ENCODE measurements around the gene TPO. TPM values are rescaled to one million over a fixed set of nuclear protein-coding genes. Genes with fewer than 3 reads are reported as not detected.

Gene TPO
- polyA plus RNA-seq (2013) = not detected

- Histone ChIP-seq H3K27ac (ENCODE audit: insufficient read depth in 1 of 2, low read depth in 1 of 2, low read length in 2 of 2, poor library complexity in 1 of 2, severe bottlenecking in 2 of 2) (no peak within 1 kb of the TSS), H3K9me3 (ENCODE audit: control extremely low read depth in 1 of 5, control insufficient read depth in 4 of 5, insufficient read depth in 2 of 5, low read depth in 1 of 5, low read length in 4 of 5) (no peaks in the 10 kb centered on the region), H3K36me3 (ENCODE audit: control insufficient read depth in 4 of 4, insufficient read depth in 4 of 4, low read length in 3 of 4) (no peaks in the 10 kb centered on the region), H3K27me3 (replicated peaks in 2 of 5; ENCODE audit: control insufficient read depth in 4 of 5, insufficient read depth in 5 of 5, low read length in 4 of 5) (peaks cover 0 to 4% (median 0%) of the 10 kb centered on the region in 5 experiments), H3K4me3 (ENCODE audit: control insufficient read depth in 1 of 7, extremely low read depth in 1 of 7, insufficient read depth in 4 of 7, low read depth in 2 of 7, low read length in 6 of 7) (no peak within 1 kb of the TSS), H3K4me1 (ENCODE audit: control extremely low read depth in 1 of 4, control insufficient read depth in 4 of 4, insufficient read depth in 4 of 4, low read length in 3 of 4) (no peaks in the 10 kb centered on the region)
- no peak for DNase-seq
- ChIA-PET CTCF (interaction anchor here (0.5 kb wide), 1 partner anchor 273 kb away, joined by 5 read pairs; no protein-coding TSS in a partner anchor), POLR2A (no interaction called here)
- WGBS (ENCODE audit: insufficient coverage) = 95% methylated on average over 14 of the region's 15 CpGs
Measured at GRCh38 chr2:1413156-1413710, at the start of gene TPO. TPO (plus strand) TSS chr2:1413463; CDS start chr2:1414409, 946 bp downstream.

DNA sequence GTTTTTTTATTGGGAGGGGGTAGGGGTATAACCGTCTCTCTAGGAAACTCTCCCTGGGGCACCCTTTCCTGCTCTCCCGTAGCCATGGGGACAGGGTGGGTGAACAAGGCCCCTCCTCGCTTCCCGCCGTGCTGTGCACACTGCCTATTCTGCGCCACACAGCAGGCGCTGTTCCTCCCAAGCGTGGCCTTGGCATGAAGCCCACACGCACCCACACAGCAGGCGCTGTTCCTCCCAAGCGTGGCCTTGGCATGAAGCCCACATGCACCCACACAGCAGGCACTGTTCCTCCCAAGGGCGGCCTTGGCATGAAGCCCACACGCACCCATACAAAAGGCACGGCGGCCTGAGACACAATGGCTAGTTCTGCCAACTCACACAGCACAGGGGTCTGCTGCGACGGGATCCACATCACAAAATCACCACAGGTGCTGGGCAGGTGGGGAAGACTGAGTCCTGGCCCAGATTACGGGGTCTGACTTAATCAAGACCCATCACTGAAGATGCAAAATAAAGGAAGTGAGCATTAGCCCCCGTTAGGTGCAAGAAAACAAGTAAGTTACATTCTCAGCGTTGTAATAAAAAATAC, 46.6 kb upstream of the TPO start:
- no peaks in the 10 kb centered on the region for H3K36me3 ChIP-seq (ENCODE audit: control insufficient read depth in 4 of 4, insufficient read depth in 4 of 4, low read length in 3 of 4)
- H3K27ac ChIP-seq (ENCODE audit: insufficient read depth in 1 of 2, low read depth in 1 of 2, low read length in 2 of 2, poor library complexity in 1 of 2, severe bottlenecking in 2 of 2) = no peak overlapping the region
- H3K9me3 ChIP-seq (ENCODE audit: control extremely low read depth in 1 of 5, control insufficient read depth in 4 of 5, insufficient read depth in 2 of 5, low read depth in 1 of 5, low read length in 4 of 5) = no peaks in the 10 kb centered on the region
- peak overlapping the region in 3 of 7 experiments; percentile 15 to 50 (median 43) for H3K4me3 ChIP-seq (ENCODE audit: control insufficient read depth in 1 of 7, extremely low read depth in 1 of 7, insufficient read depth in 4 of 7, low read depth in 2 of 7, low read length in 6 of 7)
- ChIA-PET CTCF (no interaction called here), POLR2A (no interaction called here)
- H3K27me3 ChIP-seq (replicated peaks in 2 of 5; ENCODE audit: control insufficient read depth in 4 of 5, insufficient read depth in 5 of 5, low read length in 4 of 5) = peaks cover 0 to 3% (median 0%) of the 10 kb centered on the region in 5 experiments
- peaks cover 0 to 8% (median 4%) of the 10 kb centered on the region in 4 experiments for H3K4me1 ChIP-seq (ENCODE audit: control extremely low read depth in 1 of 4, control insufficient read depth in 4 of 4, insufficient read depth in 4 of 4, low read length in 3 of 4)
- peak; percentile 14 to 57 (median 54) for DNase-seq
- 46% methylated on average over 15 of the region's 20 CpGs for WGBS (ENCODE audit: insufficient coverage)

- 68% methylated on average over 8 of the region's 9 CpGs for WGBS (ENCODE audit: insufficient coverage)
- DNase-seq = no peak
- no peak overlapping the region for H3K27ac ChIP-seq (ENCODE audit: insufficient read depth in 1 of 2, low read depth in 1 of 2, low read length in 2 of 2, poor library complexity in 1 of 2, severe bottlenecking in 2 of 2)
- no peaks in the 10 kb centered on the region for H3K36me3 ChIP-seq (ENCODE audit: control insufficient read depth in 4 of 4, insufficient read depth in 4 of 4, low read length in 3 of 4)
- ChIA-PET CTCF (no interaction called here), POLR2A (no interaction called here)
- H3K9me3 ChIP-seq (ENCODE audit: control extremely low read depth in 1 of 5, control insufficient read depth in 4 of 5, insufficient read depth in 2 of 5, low read depth in 1 of 5, low read length in 4 of 5) = no peaks in the 10 kb centered on the region
- peaks cover 0 to 8% (median 4%) of the 10 kb centered on the region in 4 experiments for H3K4me1 ChIP-seq (ENCODE audit: control extremely low read depth in 1 of 4, control insufficient read depth in 4 of 4, insufficient read depth in 4 of 4, low read length in 3 of 4)
- H3K4me3 ChIP-seq (ENCODE audit: control insufficient read depth in 1 of 7, extremely low read depth in 1 of 7, insufficient read depth in 4 of 7, low read depth in 2 of 7, low read length in 6 of 7) = no peak overlapping the region
- peaks cover 0 to 3% (median 0%) of the 10 kb centered on the region in 5 experiments for H3K27me3 ChIP-seq (replicated peaks in 2 of 5; ENCODE audit: control insufficient read depth in 4 of 5, insufficient read depth in 5 of 5, low read length in 4 of 5)
Measured at GRCh38 chr2:1367601-1368000, 45.7 kb upstream of the TPO start.

DNA sequence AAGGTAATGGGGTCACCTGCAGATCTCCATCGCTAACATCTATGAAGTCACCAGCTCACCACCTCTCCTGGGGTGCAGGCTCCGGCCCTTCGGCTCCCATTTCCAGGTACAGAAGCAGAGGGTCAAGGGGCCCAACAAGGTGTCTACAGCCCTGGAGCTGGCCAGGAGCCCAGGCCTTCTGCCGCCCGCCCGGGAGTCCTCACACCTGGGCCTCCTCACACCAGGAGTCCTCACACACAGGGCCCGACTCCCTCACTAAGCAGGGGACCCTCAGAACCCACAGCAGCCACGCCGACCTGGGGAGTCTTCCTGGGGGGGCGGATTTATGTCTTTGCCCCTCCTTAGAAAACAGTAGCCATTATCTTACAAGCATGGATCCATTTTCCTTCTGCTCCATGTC, 43.4 kb upstream of the TPO start:
- CTCF ChIA-PET = no interaction called here
- 95% methylated on average over 9 of the region's 10 CpGs for WGBS (ENCODE audit: insufficient coverage)
- Histone ChIP-seq H3K9me3 (ENCODE audit: control extremely low read depth in 1 of 5, control insufficient read depth in 4 of 5, insufficient read depth in 2 of 5, low read depth in 1 of 5, low read length in 4 of 5) (no peaks in the 10 kb centered on the region), H3K4me1 (ENCODE audit: control extremely low read depth in 1 of 4, control insufficient read depth in 4 of 4, insufficient read depth in 4 of 4, low read length in 3 of 4) (peaks cover 0 to 8% (median 4%) of the 10 kb centered on the region in 4 experiments), H3K27ac (ENCODE audit: insufficient read depth in 1 of 2, low read depth in 1 of 2, low read length in 2 of 2, poor library complexity in 1 of 2, severe bottlenecking in 2 of 2) (no peak overlapping the region), H3K4me3 (ENCODE audit: control insufficient read depth in 1 of 7, extremely low read depth in 1 of 7, insufficient read depth in 4 of 7, low read depth in 2 of 7, low read length in 6 of 7) (no peak overlapping the region), H3K36me3 (ENCODE audit: control insufficient read depth in 4 of 4, insufficient read depth in 4 of 4, low read length in 3 of 4) (no peaks in the 10 kb centered on the region), H3K27me3 (replicated peaks in 2 of 5; ENCODE audit: control insufficient read depth in 4 of 5, insufficient read depth in 5 of 5, low read length in 4 of 5) (peaks cover 0 to 8% (median 2%) of the 10 kb centered on the region in 5 experiments)
- POLR2A ChIA-PET = no interaction called here
- DNase-seq = no peak

GRCh38 chr2:1370461-1370860, 42.8 kb upstream of the TPO start:
- peaks cover 0 to 10% (median 2%) of the 10 kb centered on the region in 5 experiments for H3K27me3 ChIP-seq (replicated peaks in 2 of 5; ENCODE audit: control insufficient read depth in 4 of 5, insufficient read depth in 5 of 5, low read length in 4 of 5)
- no peak for DNase-seq
- ChIA-PET POLR2A (no interaction called here), CTCF (no interaction called here)
- peaks cover 0 to 8% (median 4%) of the 10 kb centered on the region in 4 experiments for H3K4me1 ChIP-seq (ENCODE audit: control extremely low read depth in 1 of 4, control insufficient read depth in 4 of 4, insufficient read depth in 4 of 4, low read length in 3 of 4)
- 94% methylated on average over 4 of the region's 4 CpGs for whole genome bisulfite sequencing (ENCODE audit: insufficient coverage)
- H3K36me3 ChIP-seq (ENCODE audit: control insufficient read depth in 4 of 4, insufficient read depth in 4 of 4, low read length in 3 of 4) = no peaks in the 10 kb centered on the region
- H3K4me3 ChIP-seq (ENCODE audit: control insufficient read depth in 1 of 7, extremely low read depth in 1 of 7, insufficient read depth in 4 of 7, low read depth in 2 of 7, low read length in 6 of 7) = no peak overlapping the region
- no peaks in the 10 kb centered on the region for H3K9me3 ChIP-seq (ENCODE audit: control extremely low read depth in 1 of 5, control insufficient read depth in 4 of 5, insufficient read depth in 2 of 5, low read depth in 1 of 5, low read length in 4 of 5)
- H3K27ac ChIP-seq (ENCODE audit: insufficient read depth in 1 of 2, low read depth in 1 of 2, low read length in 2 of 2, poor library complexity in 1 of 2, severe bottlenecking in 2 of 2) = no peak overlapping the region

DNA sequence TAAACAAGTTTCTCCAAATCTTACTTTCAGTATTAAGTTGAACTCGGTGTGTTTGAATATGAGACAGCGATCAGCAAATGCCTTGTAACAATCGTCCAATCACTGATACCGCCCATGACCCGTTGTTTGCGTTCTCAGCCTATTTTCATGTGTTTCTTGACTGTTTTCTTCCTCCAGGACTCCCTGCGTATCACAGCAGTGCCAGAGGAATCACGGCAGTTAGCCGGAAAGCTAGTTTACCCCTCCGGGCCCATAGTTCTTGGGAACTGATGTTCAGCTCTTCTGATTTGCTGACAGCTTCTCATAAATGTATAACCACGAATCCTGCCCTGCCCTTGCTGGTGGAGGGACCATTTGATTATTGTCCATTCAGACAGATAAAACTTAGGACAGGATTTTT, 42.2 kb upstream of the TPO start:
- Histone ChIP-seq H3K27me3 (replicated peaks in 2 of 5; ENCODE audit: control insufficient read depth in 4 of 5, insufficient read depth in 5 of 5, low read length in 4 of 5) (peaks cover 0 to 11% (median 2%) of the 10 kb centered on the region in 5 experiments), H3K4me1 (ENCODE audit: control extremely low read depth in 1 of 4, control insufficient read depth in 4 of 4, insufficient read depth in 4 of 4, low read length in 3 of 4) (peaks cover 0 to 5% (median 4%) of the 10 kb centered on the region in 4 experiments), H3K36me3 (ENCODE audit: control insufficient read depth in 4 of 4, insufficient read depth in 4 of 4, low read length in 3 of 4) (no peaks in the 10 kb centered on the region), H3K27ac (ENCODE audit: insufficient read depth in 1 of 2, low read depth in 1 of 2, low read length in 2 of 2, poor library complexity in 1 of 2, severe bottlenecking in 2 of 2) (no peak overlapping the region), H3K4me3 (ENCODE audit: control insufficient read depth in 1 of 7, extremely low read depth in 1 of 7, insufficient read depth in 4 of 7, low read depth in 2 of 7, low read length in 6 of 7) (no peak overlapping the region), H3K9me3 (ENCODE audit: control extremely low read depth in 1 of 5, control insufficient read depth in 4 of 5, insufficient read depth in 2 of 5, low read depth in 1 of 5, low read length in 4 of 5) (no peaks in the 10 kb centered on the region)
- DNase-seq = no peak
- WGBS (ENCODE audit: insufficient coverage) = 97% methylated on average over 10 of the region's 11 CpGs
- CTCF ChIA-PET = no interaction called here
- POLR2A ChIA-PET = no interaction called here

DNA sequence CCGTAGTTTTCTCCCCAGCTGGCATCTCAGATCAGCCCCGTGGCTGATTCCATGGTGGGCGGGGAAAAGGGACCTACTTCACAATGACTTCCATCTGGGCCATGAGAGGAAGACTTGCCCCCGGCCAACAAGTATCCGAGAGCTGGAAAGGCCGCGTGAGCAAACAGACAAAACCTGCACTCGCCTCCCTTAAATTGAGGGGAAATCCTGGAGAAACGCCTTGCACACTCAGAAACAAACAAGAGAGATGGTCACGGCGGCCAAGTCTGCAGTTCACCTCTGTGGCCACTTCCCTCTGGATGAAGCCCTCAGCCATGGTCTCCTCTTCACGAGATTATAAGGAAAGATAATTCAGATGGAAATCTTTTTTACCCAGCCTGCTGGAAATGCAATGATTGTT, 39.4 kb upstream of the TPO start:
- CTCF ChIA-PET = interaction anchor here (1.6 kb wide), 1 partner anchor 22 kb away, joined by 4 read pairs; no protein-coding TSS in a partner anchor
- Histone ChIP-seq H3K27ac (ENCODE audit: insufficient read depth in 1 of 2, low read depth in 1 of 2, low read length in 2 of 2, poor library complexity in 1 of 2, severe bottlenecking in 2 of 2) (no peak overlapping the region), H3K4me1 (ENCODE audit: control extremely low read depth in 1 of 4, control insufficient read depth in 4 of 4, insufficient read depth in 4 of 4, low read length in 3 of 4) (no peaks in the 10 kb centered on the region), H3K27me3 (replicated peaks in 2 of 5; ENCODE audit: control insufficient read depth in 4 of 5, insufficient read depth in 5 of 5, low read length in 4 of 5) (peaks cover 0 to 11% (median 3%) of the 10 kb centered on the region in 5 experiments), H3K4me3 (ENCODE audit: control insufficient read depth in 1 of 7, extremely low read depth in 1 of 7, insufficient read depth in 4 of 7, low read depth in 2 of 7, low read length in 6 of 7) (no peak overlapping the region), H3K9me3 (ENCODE audit: control extremely low read depth in 1 of 5, control insufficient read depth in 4 of 5, insufficient read depth in 2 of 5, low read depth in 1 of 5, low read length in 4 of 5) (no peaks in the 10 kb centered on the region), H3K36me3 (ENCODE audit: control insufficient read depth in 4 of 4, insufficient read depth in 4 of 4, low read length in 3 of 4) (no peaks in the 10 kb centered on the region)
- no peak for DNase-seq
- 94% methylated on average over 11 of the region's 12 CpGs for whole genome bisulfite sequencing (ENCODE audit: insufficient coverage)
- POLR2A ChIA-PET = no interaction called here

Data from common myeloid progenitor, CD34-positive (primary cell).